Osteoblast (primary cell): Measurements from ENCODE around the gene MGMT. TPM values are rescaled to one million over a fixed set of nuclear protein-coding genes. Genes with fewer than 3 reads are reported as not detected.

Experiments
- DNase-seq: peaks from one replicate; pipeline ENCODE4 v3.0.0; 2011; ENCODE audit warnings: low spot score, mixed read lengths; ENCODE audit not compliant: insufficient read length; ENCODE audit errors: missing footprints
- H2AFZ ChIP-seq: 2 replicates; pipeline ENCODE4 v1.6.0; 2011; ENCODE audit warnings: mild to moderate bottlenecking, low read length
- H3K27ac ChIP-seq: 2 replicates; pipeline ENCODE4 v1.5.1; 2011; ENCODE audit warnings: mild to moderate bottlenecking, low read depth, low read length, moderate library complexity
- H3K27me3 ChIP-seq: 2 replicates; pipeline ENCODE4 v1.6.0; 2012; ENCODE audit warnings: mild to moderate bottlenecking, control low read depth, inconsistent platforms, low read length, moderate library complexity; ENCODE audit not compliant: insufficient read depth
- H3K36me3 ChIP-seq: 2 replicates; pipeline ENCODE4 v1.5.1; 2011; ENCODE audit warnings: mild to moderate bottlenecking, low read length, control low read depth, moderate library complexity; ENCODE audit not compliant: insufficient read depth
- H3K4me1 ChIP-seq: 2 replicates; pipeline ENCODE4 v1.5.1; 2011; ENCODE audit warnings: mild to moderate bottlenecking, low read length, control low read depth, moderate library complexity; ENCODE audit not compliant: insufficient read depth
- H3K4me2 ChIP-seq: 2 replicates; pipeline ENCODE4 v1.6.0; 2011; ENCODE audit warnings: mild to moderate bottlenecking, low read length; ENCODE audit not compliant: insufficient read depth
- H3K4me3 ChIP-seq: fragments of 200-600 bp; sonication (generic); 3 replicates; pipeline ENCODE4 v1.5.1; 2012; ENCODE audit warnings: mild to moderate bottlenecking, low read length, inconsistent platforms; ENCODE audit not compliant: insufficient read depth
- H3K79me2 ChIP-seq: 2 replicates; pipeline ENCODE4 v1.6.0; 2012; ENCODE audit warnings: mild to moderate bottlenecking, low read length, control low read depth, inconsistent platforms; ENCODE audit not compliant: insufficient read depth
- H3K9me3 ChIP-seq: 2 replicates; pipeline ENCODE4 v1.5.1; 2011; ENCODE audit warnings: low read depth, low read length, control low read depth
- H4K20me1 ChIP-seq: 2 replicates; pipeline ENCODE4 v1.6.0; 2012; ENCODE audit warnings: mild to moderate bottlenecking, low read length, control low read depth; ENCODE audit not compliant: insufficient read depth
- total RNA-seq: library from RNA; depleted of rRNA; stranded (reverse); fragments of >200 nt; gene quantifications from 2 replicates; pipeline ENCODE4 v1.2.3, GENCODE V29; 2012
- TF ChIP-seq, protein P1 (sequence below): IDR thresholded peaks from 2 replicates; pipeline ENCODE4 v1.5.1; 2011; ENCODE audit warnings: mild to moderate bottlenecking, low read depth, low read length, moderate library complexity; ENCODE audit errors: extremely low read depth

MGMT gene
- total RNA-seq, 1 donor, result 21.0 TPM

DNA sequence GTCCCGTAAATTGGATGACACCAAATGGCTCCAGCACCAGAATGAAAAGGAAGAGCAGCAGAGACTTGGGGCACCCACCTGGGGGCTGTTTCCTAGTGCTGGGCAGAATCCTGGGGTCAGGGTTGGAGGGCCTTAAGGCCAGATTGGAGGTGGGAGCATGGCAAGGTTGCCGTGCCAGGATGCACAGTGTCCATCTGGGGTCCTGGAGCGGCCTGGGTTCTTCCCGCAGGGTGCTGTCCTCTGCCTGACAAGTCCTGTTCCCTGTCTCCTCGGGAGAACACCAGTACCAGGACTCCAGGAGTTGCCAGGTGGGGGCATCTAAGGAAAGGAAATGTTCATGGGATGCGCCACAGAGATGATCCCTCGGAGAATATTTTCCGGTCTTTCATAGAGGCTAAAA lies 42.8 kb downstream of the MGMT start:
- H3K4me1 ChIP-seq, result no peaks in the 10 kb centered on the region
- no peak overlapping the region for H3K4me3 ChIP-seq
- no peak overlapping the region for H2AFZ ChIP-seq
- peak; percentile 9 for DNase-seq
- peaks cover 4% of the 10 kb centered on the region for H3K79me2 ChIP-seq
- H3K27me3 ChIP-seq, result no peaks in the 10 kb centered on the region
- no peaks in the 10 kb centered on the region for H3K36me3 ChIP-seq
- peaks cover 8% of the 10 kb centered on the region for H4K20me1 ChIP-seq
- H3K9me3 ChIP-seq, result no peaks in the 10 kb centered on the region
- no peak overlapping the region for H3K4me2 ChIP-seq
- TF ChIP-seq, protein P1, sequence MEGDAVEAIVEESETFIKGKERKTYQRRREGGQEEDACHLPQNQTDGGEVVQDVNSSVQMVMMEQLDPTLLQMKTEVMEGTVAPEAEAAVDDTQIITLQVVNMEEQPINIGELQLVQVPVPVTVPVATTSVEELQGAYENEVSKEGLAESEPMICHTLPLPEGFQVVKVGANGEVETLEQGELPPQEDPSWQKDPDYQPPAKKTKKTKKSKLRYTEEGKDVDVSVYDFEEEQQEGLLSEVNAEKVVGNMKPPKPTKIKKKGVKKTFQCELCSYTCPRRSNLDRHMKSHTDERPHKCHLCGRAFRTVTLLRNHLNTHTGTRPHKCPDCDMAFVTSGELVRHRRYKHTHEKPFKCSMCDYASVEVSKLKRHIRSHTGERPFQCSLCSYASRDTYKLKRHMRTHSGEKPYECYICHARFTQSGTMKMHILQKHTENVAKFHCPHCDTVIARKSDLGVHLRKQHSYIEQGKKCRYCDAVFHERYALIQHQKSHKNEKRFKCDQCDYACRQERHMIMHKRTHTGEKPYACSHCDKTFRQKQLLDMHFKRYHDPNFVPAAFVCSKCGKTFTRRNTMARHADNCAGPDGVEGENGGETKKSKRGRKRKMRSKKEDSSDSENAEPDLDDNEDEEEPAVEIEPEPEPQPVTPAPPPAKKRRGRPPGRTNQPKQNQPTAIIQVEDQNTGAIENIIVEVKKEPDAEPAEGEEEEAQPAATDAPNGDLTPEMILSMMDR, result no peak
- H3K27ac ChIP-seq, result no peak overlapping the region

DNA sequence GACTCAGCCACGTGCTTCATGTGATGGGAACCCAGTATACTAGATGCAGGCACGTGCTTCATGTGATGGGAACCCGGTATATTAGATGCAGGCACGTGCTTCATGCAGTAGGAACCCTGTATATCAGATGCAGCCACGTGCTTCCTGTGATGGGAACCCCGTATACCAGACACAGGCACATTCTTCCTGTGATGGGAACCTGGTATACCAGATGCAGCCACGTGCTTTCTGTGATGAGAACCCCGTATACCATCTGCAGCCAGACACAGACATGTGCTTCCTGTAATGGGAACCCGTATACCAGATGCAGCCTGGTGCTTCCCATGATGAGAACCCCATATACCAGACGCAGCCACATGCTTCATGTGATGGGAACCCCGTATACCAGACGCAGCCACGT lies 44.0 kb downstream of the MGMT start:
- Histone ChIP-seq H3K4me1 (no peaks in the 10 kb centered on the region), H3K27me3 (no peaks in the 10 kb centered on the region), H3K4me2 (no peak overlapping the region), H2AFZ (no peak overlapping the region), H4K20me1 (peaks cover 8% of the 10 kb centered on the region), H3K9me3 (no peaks in the 10 kb centered on the region), H3K36me3 (no peaks in the 10 kb centered on the region), H3K4me3 (no peak overlapping the region), H3K79me2 (peaks cover 2% of the 10 kb centered on the region), H3K27ac (no peak overlapping the region)
- TF ChIP-seq, protein P1, result no peak
- DNase-seq, result no peak

DNA sequence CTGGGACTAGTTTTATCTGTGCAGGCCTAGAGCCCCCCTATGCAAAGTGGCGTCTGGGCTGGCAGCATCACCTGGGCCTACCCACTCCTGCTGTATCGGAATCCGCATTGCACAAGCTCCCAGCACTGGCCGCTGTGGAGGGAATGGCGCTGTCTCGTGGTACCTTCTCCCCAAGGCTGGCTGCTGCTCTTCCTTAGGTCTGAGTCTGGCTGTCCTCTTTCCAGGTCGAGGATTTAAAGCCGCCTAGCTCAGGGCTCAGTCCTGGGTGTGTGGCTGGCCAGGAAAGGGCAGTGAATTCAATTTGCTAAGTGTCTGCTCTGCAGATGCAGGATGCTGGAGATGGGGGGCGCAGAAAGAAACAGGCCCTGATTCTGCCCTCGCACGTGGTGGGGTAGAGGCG lies 44.7 kb downstream of the MGMT start:
- Histone ChIP-seq H4K20me1 (peaks cover 8% of the 10 kb centered on the region), H3K4me3 (no peak overlapping the region), H2AFZ (no peak overlapping the region), H3K4me1 (no peaks in the 10 kb centered on the region), H3K79me2 (no peaks in the 10 kb centered on the region), H3K4me2 (no peak overlapping the region), H3K9me3 (no peaks in the 10 kb centered on the region), H3K27ac (no peak overlapping the region), H3K36me3 (no peaks in the 10 kb centered on the region), H3K27me3 (no peaks in the 10 kb centered on the region)
- TF ChIP-seq, protein P1, result no peak
- no peak for DNase-seq

DNA sequence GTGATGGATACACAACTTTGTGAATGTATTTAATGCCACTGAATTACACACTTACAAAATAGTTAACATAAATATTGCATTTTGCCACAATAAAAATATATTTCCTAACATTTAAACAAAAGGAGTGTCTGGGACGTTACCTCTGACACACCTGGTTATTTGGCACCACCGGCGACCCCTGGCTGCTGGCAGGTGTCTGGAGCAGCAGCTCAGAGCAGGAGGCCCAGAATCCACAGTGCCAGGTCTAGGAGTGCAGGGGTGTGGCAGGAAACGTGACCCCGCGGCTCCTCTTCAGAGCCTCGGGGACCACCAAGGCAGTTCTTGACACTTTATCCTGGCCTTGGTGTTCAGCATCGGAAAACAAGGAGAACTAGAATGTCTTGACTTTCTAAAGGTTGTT lies 46.3 kb downstream of the MGMT start:
- no peak overlapping the region for H3K27ac ChIP-seq
- TF ChIP-seq, protein P1, result no peak
- H4K20me1 ChIP-seq, result peaks cover 5% of the 10 kb centered on the region
- H3K4me3 ChIP-seq, result no peak overlapping the region
- no peaks in the 10 kb centered on the region for H3K27me3 ChIP-seq
- H3K79me2 ChIP-seq, result no peaks in the 10 kb centered on the region
- H3K4me1 ChIP-seq, result no peaks in the 10 kb centered on the region
- H3K36me3 ChIP-seq, result no peaks in the 10 kb centered on the region
- no peak overlapping the region for H3K4me2 ChIP-seq
- H3K9me3 ChIP-seq, result no peaks in the 10 kb centered on the region
- no peak overlapping the region for H2AFZ ChIP-seq
- DNase-seq, result no peak
